Smooth muscle cell (in vitro differentiated cells): ENCODE measurements around the gene LGI4. TPM values are rescaled to one million over a fixed set of nuclear protein-coding genes. Genes with fewer than 3 reads are reported as not detected.
A peak's percentile ranks its signal among the peaks of the same experiment; 100 is the strongest.

ENCODE experiments used
- DNase-seq: peaks from one replicate; lab custom pipeline; 2025; ENCODE audit not compliant: unreplicated experiment; lab: John Stamatoyannopoulos, UW
- H2AFZ ChIP-seq: fragments of 200-600 bp; sonication (generic); 2 replicates; pipeline ENCODE4 v1.6.0; 2016; ENCODE audit warnings: antibody characterized with exemption, low read depth, mild to moderate bottlenecking
- H3F3A ChIP-seq: fragments of 200-600 bp; sonication (generic); 2 replicates; pipeline ENCODE4 v1.6.0; 2017; ENCODE audit warnings: antibody characterized with exemption, low read depth
- H3K27ac ChIP-seq: fragments of 200-600 bp; sonication (generic); 2 replicates; pipeline ENCODE4 v1.5.1; 2016; ENCODE audit warnings: low read depth, mild to moderate bottlenecking
- H3K27me3 ChIP-seq: fragments of 200-600 bp; sonication (generic); 2 replicates; pipeline ENCODE4 v1.6.1; 2016; ENCODE audit warnings: low read depth, mild to moderate bottlenecking
- H3K36me3 ChIP-seq: fragments of 200-600 bp; sonication (generic); 2 replicates; pipeline ENCODE4 v1.5.1; 2016; ENCODE audit warnings: low read depth
- H3K4me1 ChIP-seq: fragments of 200-600 bp; sonication (generic); 2 replicates; pipeline ENCODE4 v1.5.1; 2016; ENCODE audit warnings: low read depth
- H3K4me2 ChIP-seq: fragments of 200-600 bp; sonication (generic); 2 replicates; pipeline ENCODE4 v1.6.0; 2016; ENCODE audit warnings: mild to moderate bottlenecking
- H3K4me3 ChIP-seq: fragments of 200-600 bp; sonication (generic); 2 replicates; pipeline ENCODE4 v1.5.1; 2016; ENCODE audit warnings: mild to moderate bottlenecking
- H3K79me2 ChIP-seq: fragments of 200-600 bp; sonication (generic); 2 replicates; pipeline ENCODE4 v1.6.0; 2016; ENCODE audit warnings: low read depth, mild to moderate bottlenecking
- H3K9ac ChIP-seq: fragments of 200-600 bp; sonication (generic); 2 replicates; pipeline ENCODE4 v1.6.0; 2016; ENCODE audit warnings: low read depth
- H3K9me3 ChIP-seq: fragments of 200-600 bp; sonication (generic); replicated peaks from 2 replicates; pipeline ENCODE4 v1.5.1; 2016; ENCODE audit warnings: low read depth
- H4K20me1 ChIP-seq: fragments of 200-600 bp; sonication (generic); 2 replicates; pipeline ENCODE4 v1.6.0; 2016; ENCODE audit warnings: low read depth
- CTCF ChIP-seq: fragments of 200-600 bp; sonication (generic); IDR thresholded peaks from 2 replicates; pipeline ENCODE4 v1.5.1; 2017; ENCODE audit warnings: borderline replicate concordance, mild to moderate bottlenecking, antibody characterized with exemption; ENCODE audit not compliant: insufficient read depth, poor library complexity, severe bottlenecking
- WGBS: methylation state at CpG from one replicate; pipeline ENCODE4 v1.1.7; 2016; ENCODE audit warnings: low lambda C conversion rate; 5-methylcytosine and 5-hydroxymethylcytosine counted together
- polyA plus RNA-seq: library from polyadenylated mRNA; unstranded; fragments of >200 nt; fragmentation: Nextera tagmentation; extraction: Ambion mirVana; gene quantifications from 2 replicates; pipeline ENCODE4 v1.2.1, GENCODE V29; 2016
- total RNA-seq: library from RNA; depleted of rRNA; stranded (reverse); fragments of >200 nt; gene quantifications from 2 replicates; pipeline ENCODE4 v1.2.3, GENCODE V29; 2014

LGI4 gene
- total and polyA plus RNA-seq, 2 experiments from 2014 or later = 0.17 to 0.22 TPM

DNA sequence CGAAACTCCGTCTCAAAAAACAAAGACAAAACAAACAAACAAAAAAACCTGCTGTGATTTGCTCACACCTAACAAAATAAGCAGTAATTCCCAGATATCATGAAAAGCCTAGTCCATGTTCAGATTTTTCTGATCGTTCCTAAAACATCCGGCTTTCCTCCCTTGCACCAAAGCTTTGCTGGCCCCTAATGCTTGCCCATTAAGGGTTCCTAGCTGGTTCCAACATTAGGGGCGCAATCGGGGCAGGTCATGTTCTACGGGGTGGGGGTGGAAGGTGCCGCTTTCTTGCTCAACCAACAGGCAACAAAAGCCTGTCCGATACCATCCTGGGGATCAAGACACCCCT lies 44.7 kb downstream of the LGI4 start:
- Histone ChIP-seq H3K79me2 (no peaks in the 10 kb centered on the region), H3K4me3 (no peak overlapping the region), H4K20me1 (no peaks in the 10 kb centered on the region), H3K27me3 (no peaks in the 10 kb centered on the region), H3K4me1 (peaks cover 5% of the 10 kb centered on the region), H2AFZ (peak overlapping the region; percentile 83), H3K9ac (no peak overlapping the region), H3K4me2 (peak overlapping the region; percentile 73), H3K27ac (no peak overlapping the region), H3K36me3 (no peaks in the 10 kb centered on the region), H3K9me3 (no peaks in the 10 kb centered on the region), H3F3A (no peaks in the 10 kb centered on the region)
- DNase-seq = no peak
- no peak for TF ChIP-seq CTCF
- WGBS = 78% methylated on average over 9 of the region's 9 CpGs

DNA sequence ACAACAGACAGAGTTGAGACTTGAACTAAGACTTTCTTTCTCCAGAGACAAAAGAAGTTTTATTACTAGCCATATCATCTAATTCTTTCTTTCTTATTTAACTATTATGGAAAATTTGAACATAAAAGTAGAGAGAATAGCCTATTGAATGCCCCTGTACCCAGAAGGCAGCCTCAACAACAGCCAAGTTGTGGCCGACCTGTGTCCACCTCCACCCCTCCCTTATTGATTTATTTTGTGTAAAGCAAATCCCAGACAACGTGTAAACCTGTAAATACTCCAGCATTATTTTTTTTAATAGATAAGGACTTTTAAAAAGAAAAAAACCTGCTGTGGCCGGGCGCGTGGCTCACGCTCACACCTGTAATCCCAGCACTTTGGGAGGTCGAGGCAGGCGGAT lies 45.3 kb downstream of the LGI4 start:
- WGBS = 94% methylated on average over 8 of the region's 8 CpGs
- H3K4me1 ChIP-seq = peaks cover 5% of the 10 kb centered on the region
- no peaks in the 10 kb centered on the region for H3K36me3 ChIP-seq
- H3F3A ChIP-seq = no peaks in the 10 kb centered on the region
- H3K4me2 ChIP-seq = no peak overlapping the region
- H4K20me1 ChIP-seq = no peaks in the 10 kb centered on the region
- DNase-seq = no peak
- TF ChIP-seq CTCF = no peak
- no peak overlapping the region for H3K27ac ChIP-seq
- H3K9ac ChIP-seq = no peak overlapping the region
- H2AFZ ChIP-seq = no peak overlapping the region
- H3K27me3 ChIP-seq = no peaks in the 10 kb centered on the region
- H3K9me3 ChIP-seq = no peaks in the 10 kb centered on the region
- H3K4me3 ChIP-seq = no peak overlapping the region
- H3K79me2 ChIP-seq = no peaks in the 10 kb centered on the region

DNA sequence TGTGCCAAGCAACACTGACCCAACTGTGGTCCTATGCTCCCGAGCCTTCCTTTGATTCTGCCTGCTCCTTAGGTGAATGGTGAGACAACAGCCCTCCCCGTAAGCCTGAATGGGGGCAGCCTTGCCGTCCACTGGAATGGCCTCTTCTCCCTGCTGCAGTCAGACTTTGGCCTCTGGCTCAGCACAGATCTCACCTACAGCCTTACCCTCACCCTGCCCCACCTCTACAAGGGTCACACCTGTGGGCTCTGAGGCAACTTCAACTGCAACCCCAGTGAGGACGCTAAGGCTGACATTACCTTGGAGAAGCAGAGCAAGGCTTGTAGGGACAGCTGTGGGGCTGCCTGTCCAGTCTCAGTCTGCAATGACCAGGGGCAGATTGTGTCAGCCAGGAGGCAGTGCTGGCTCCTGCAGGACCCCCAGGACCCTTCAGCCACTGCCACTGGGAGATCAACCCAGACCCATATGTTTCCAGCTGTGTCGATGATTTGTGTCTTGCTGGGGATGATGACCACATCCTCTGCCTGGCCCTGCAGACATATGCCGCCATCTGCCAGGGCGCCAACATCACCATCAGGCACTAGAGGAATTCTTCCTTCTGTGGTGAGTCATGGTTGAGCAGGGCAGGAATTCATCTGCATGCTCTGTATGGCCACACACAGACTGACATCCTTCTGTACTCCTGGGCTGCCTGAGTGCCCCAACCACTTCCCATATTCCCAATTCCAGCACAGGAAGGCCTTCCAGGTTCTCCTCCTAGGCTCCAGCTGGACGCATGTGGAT lies 46.5 kb downstream of the LGI4 start:
- Histone ChIP-seq H3K9me3 (no peaks in the 10 kb centered on the region), H2AFZ (no peak overlapping the region), H3K79me2 (no peaks in the 10 kb centered on the region), H3K4me3 (no peak overlapping the region), H3K9ac (no peak overlapping the region), H4K20me1 (no peaks in the 10 kb centered on the region), H3K36me3 (no peaks in the 10 kb centered on the region), H3F3A (no peaks in the 10 kb centered on the region), H3K27ac (peak overlapping the region; percentile 43), H3K4me2 (no peak overlapping the region), H3K27me3 (no peaks in the 10 kb centered on the region), H3K4me1 (peaks cover 5% of the 10 kb centered on the region)
- no peak for DNase-seq
- WGBS = 52% methylated on average over 8 of the region's 8 CpGs
- no peak for TF ChIP-seq CTCF

DNA sequence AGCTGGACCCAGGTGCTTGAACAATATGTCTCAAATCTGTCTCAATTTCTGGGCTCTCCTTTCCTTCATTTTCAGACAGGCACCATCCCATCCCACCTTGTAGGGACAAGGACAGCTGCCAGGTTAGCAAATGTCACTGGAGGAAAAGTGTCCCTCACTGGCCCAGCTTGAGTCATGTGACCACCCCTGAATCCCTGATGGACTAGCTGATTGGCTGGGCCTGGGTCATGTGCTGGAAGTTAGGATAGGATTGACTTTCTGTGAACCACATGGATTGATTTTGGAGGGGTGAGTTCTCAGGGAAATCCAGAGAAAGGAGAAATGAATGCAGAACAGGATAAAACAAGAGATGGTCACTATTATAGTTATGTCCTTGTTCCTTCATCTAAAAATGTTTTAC lies 47.5 kb downstream of the LGI4 start:
- Histone ChIP-seq H3K27ac (no peak overlapping the region), H3K4me2 (no peak overlapping the region), H3K4me3 (no peak overlapping the region), H3K9me3 (no peaks in the 10 kb centered on the region), H3K79me2 (no peaks in the 10 kb centered on the region), H3K9ac (no peak overlapping the region), H3K36me3 (no peaks in the 10 kb centered on the region), H3K27me3 (no peaks in the 10 kb centered on the region), H3K4me1 (peaks cover 5% of the 10 kb centered on the region), H4K20me1 (no peaks in the 10 kb centered on the region), H3F3A (no peaks in the 10 kb centered on the region), H2AFZ (no peak overlapping the region)
- no peak for TF ChIP-seq CTCF
- no peak for DNase-seq
